GM06990 (cell line): ENCODE data around the gene ZNF140.

Experiments
- DNase-seq: peaks from one replicate; pipeline ENCODE4 v3.0.0-alpha.2; 2011; ENCODE audit not compliant: insufficient read length; ENCODE audit errors: extremely low read depth
- H3K27me3 ChIP-seq: replicated peaks from 2 replicates; pipeline ENCODE4 v1.6.0; 2011; ENCODE audit warnings: low read length; ENCODE audit not compliant: control insufficient read depth, insufficient read depth
- H3K36me3 ChIP-seq: 2 replicates; pipeline ENCODE4 v1.5.1; 2011; ENCODE audit warnings: low read length; ENCODE audit not compliant: control insufficient read depth, insufficient read depth
- H3K4me3 ChIP-seq: replicated peaks from 2 replicates; pipeline ENCODE4 v1.5.1; 2011; ENCODE audit warnings: low read depth, mild to moderate bottlenecking, control low read depth, low read length
- CTCF ChIP-seq: IDR thresholded peaks from 2 replicates; pipeline ENCODE4 v1.5.1; 2011; ENCODE audit warnings: low read length, control low read depth, mild to moderate bottlenecking, inconsistent platforms; ENCODE audit not compliant: insufficient read depth, poor library complexity, severe bottlenecking

ZNF140 gene

GRCh38 chr12:133080368-133081158, at the start of gene ZNF140:
TSS of gene ZNF140 (plus strand) at chr12:133080923. CDS start at chr12:133081321, 398 bp downstream.
- peak; percentile 18 for TF ChIP-seq CTCF
- Histone ChIP-seq H3K27me3 (no peaks in the 10 kb centered on the region), H3K4me3 (peak within 1 kb of the TSS; percentile 79), H3K36me3 (peaks cover 5% of the 10 kb centered on the region; the same call in 1 of the 2 replicates)
- DNase-seq = peak; percentile 98

DNA sequence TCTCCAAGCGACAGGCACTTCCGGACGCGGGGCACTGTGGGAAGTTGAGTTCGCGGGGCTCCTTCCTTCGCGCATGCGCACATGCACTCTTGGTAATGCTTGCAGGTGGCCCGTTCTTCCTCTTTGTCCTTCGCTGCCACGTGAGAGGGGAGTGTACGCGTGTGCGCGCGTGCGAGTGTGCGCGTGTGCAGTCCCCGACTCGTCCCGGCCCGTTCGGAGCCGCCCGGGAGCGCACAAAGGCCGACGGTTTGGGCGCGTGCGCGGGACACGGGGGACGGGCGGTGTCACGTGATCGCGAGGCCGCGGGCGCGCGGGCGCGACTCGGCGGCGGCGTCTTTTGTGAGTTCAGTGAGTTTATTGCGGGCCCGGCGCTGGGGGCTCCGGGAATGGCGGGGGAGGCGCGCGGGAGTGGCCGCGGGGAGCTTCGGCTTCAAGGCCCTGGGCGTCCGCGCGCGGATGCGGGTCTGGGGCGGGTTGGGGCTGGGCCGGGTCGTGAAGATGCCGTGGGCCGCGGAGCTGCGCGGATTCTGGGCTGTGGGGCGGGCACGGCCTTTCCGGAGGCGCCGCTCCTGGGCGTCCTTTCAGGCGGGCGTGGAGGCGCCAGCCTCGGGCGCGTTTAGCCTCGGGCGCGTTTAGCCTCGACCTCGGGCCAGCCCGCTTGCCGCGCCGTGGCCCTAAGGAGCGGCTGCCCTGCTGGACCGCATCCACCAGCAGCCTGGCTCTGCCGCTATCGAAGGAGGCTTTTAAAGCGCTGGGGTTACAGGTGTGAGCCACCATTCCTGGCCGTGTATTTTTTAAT, 43.3 kb upstream of the ZNF140 start, which contains the start of gene ZNF84:
ZNF84 (plus strand) TSS at position 303 of the 799 bp plus-strand sequence. CDS start 3,959 bp downstream, outside the sequence.
- Histone ChIP-seq H3K4me3 (peak within 1 kb of the TSS; percentile 79), H3K27me3 (no peaks in the 10 kb centered on the region), H3K36me3 (no peaks in the 10 kb centered on the region; the same call in none of the 2 replicates)
- peak; percentile 99 for DNase-seq
- TF ChIP-seq CTCF = no peak

DNA sequence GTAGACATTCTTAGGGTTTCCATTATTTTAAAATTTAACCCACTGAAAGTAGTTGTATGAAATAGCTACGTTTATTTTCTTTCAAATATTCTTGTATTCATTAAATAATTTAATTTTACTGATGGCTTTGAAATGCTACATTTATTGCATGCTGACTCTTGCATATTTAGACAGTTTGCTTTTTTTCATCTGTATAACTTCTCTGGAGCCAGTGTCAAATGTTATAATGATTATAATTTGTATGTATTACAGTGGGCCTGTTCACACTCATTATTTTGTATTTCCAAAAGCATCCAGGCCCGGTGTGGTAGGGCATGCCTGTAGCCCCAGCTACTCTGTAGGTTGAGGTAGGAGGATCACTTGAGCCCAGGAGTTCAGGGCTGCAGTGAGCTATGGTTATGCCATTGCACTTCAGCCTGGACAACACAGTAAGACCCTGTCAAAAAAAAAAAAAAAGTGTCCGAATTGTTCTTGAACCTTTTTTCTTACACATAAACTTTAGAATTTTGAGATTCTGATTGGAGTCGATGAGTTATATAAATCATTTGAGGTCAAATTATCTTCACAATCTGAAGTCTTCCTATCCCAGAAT, 42.5 kb upstream of the ZNF140 start:
- no peaks in the 10 kb centered on the region for H3K27me3 ChIP-seq
- DNase-seq = no peak
- H3K4me3 ChIP-seq = peak overlapping the region; percentile 79
- peaks cover 2% of the 10 kb centered on the region for H3K36me3 ChIP-seq
- TF ChIP-seq CTCF = no peak

DNA sequence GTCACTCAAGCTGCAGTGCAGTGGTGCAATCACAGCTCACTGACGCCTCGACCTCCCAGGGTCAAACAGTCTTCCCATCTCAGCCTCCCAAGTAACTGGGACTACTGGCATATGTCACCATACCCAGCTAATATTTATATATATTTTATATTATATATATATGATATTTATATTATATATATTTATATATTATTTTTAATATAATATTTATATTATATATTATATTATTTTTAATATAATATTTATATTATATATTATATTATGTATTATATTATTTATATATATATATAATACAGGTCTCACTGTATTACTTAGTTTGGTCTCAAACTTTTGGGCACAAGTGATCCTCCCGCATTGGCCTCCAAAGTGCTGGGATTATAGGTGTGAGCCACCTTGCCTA, 34.0 kb upstream of the ZNF140 start:
- Histone ChIP-seq H3K27me3 (no peaks in the 10 kb centered on the region), H3K4me3 (no peak overlapping the region), H3K36me3 (peaks cover 21% of the 10 kb centered on the region)
- DNase-seq = no peak
- TF ChIP-seq CTCF = no peak

DNA sequence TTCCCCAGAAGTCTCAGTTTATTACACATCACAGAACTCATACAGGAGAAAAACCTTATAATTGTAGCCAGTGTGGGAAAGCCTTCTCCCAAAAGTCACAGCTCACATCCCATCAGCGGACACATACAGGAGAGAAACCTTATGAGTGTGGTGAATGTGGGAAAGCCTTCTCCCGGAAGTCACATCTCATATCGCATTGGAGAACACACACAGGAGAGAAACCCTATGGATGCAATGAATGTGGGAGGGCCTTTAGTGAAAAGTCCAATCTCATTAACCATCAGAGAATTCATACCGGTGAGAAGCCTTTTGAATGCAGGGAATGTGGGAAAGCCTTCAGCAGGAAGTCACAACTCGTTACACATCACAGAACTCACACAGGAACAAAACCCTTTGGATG, 23.3 kb upstream of the ZNF140 start:
- DNase-seq = no peak
- no peak overlapping the region for H3K4me3 ChIP-seq
- no peaks in the 10 kb centered on the region for H3K27me3 ChIP-seq
- no peak for TF ChIP-seq CTCF
- H3K36me3 ChIP-seq = peaks cover 5% of the 10 kb centered on the region
